ENCODE results near the gene SMG5.

GRCh38 chr1:156241926-156242325 is 40.7 kb downstream of the SMG5 start, which contains the start of gene BGLAP:
- TF ChIP-seq, protein P1, sequence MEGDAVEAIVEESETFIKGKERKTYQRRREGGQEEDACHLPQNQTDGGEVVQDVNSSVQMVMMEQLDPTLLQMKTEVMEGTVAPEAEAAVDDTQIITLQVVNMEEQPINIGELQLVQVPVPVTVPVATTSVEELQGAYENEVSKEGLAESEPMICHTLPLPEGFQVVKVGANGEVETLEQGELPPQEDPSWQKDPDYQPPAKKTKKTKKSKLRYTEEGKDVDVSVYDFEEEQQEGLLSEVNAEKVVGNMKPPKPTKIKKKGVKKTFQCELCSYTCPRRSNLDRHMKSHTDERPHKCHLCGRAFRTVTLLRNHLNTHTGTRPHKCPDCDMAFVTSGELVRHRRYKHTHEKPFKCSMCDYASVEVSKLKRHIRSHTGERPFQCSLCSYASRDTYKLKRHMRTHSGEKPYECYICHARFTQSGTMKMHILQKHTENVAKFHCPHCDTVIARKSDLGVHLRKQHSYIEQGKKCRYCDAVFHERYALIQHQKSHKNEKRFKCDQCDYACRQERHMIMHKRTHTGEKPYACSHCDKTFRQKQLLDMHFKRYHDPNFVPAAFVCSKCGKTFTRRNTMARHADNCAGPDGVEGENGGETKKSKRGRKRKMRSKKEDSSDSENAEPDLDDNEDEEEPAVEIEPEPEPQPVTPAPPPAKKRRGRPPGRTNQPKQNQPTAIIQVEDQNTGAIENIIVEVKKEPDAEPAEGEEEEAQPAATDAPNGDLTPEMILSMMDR (conservative IDR thresholded peaks at IDR 0.05 in 1 of 2, IDR thresholded peaks at IDR 0.05 in 1 of 2; ENCODE audit: low read depth in 1 of 2, low read length in 2 of 2): no peak
- no peak for TF ChIP-seq EZH2 (IDR thresholded peaks at IDR 0.05; ENCODE audit: low read length, missing control alignments)
